ENCODE data around the gene CDR2L. TPM values are rescaled to one million over a fixed set of nuclear protein-coding genes. Genes with fewer than 3 reads are reported as not detected.

Gene CDR2L
- total and polyA plus RNA-seq, 2 experiments from 2014 or later: 8.0 to 16.4 TPM

GRCh38 chr17:74954115-74954514, 33.3 kb upstream of the CDR2L start:
- Histone ChIP-seq H3K4me3 (no peak overlapping the region), H3K4me1 (ENCODE audit: low read depth) (no peaks in the 10 kb centered on the region), H3K27me3 (peaks cover 44% of the 10 kb centered on the region), H3K9me3 (ENCODE audit: low read depth) (no peaks in the 10 kb centered on the region), H3K36me3 (no peaks in the 10 kb centered on the region), H3K27ac (no peak overlapping the region)
- no peak for DNase-seq (ENCODE audit: low read depth in 1 of 2, low spot score in 1 of 2)
- no peak for TF ChIP-seq CTCF (IDR thresholded peaks at IDR 0.05; ENCODE audit: low read depth, low read length)

GRCh38 chr17:74954665-74955421, 32.6 kb upstream of the CDR2L start:
- no peaks in the 10 kb centered on the region for H3K9me3 ChIP-seq (ENCODE audit: low read depth)
- no peaks in the 10 kb centered on the region for H3K4me1 ChIP-seq (ENCODE audit: low read depth)
- H3K4me3 ChIP-seq: no peak overlapping the region
- DNase-seq (ENCODE audit: low read depth in 1 of 2, low spot score in 1 of 2): no peak
- no peaks in the 10 kb centered on the region for H3K36me3 ChIP-seq
- no peak for TF ChIP-seq CTCF (IDR thresholded peaks at IDR 0.05; ENCODE audit: low read depth, low read length)
- H3K27me3 ChIP-seq: peaks cover 43% of the 10 kb centered on the region
- no peak overlapping the region for H3K27ac ChIP-seq

GRCh38 chr17:74956093-74956492, 31.3 kb upstream of the CDR2L start:
- H3K36me3 ChIP-seq: no peaks in the 10 kb centered on the region
- H3K27me3 ChIP-seq: peaks cover 32% of the 10 kb centered on the region
- no peak overlapping the region for H3K4me3 ChIP-seq
- no peak for DNase-seq (ENCODE audit: low read depth in 1 of 2, low spot score in 1 of 2)
- H3K9me3 ChIP-seq (ENCODE audit: low read depth): no peaks in the 10 kb centered on the region
- no peaks in the 10 kb centered on the region for H3K4me1 ChIP-seq (ENCODE audit: low read depth)
- TF ChIP-seq CTCF (IDR thresholded peaks at IDR 0.05; ENCODE audit: low read depth, low read length): no peak
- H3K27ac ChIP-seq: no peak overlapping the region

GRCh38 chr17:74957935-74958740, 29.3 kb upstream of the CDR2L start:
- Histone ChIP-seq H3K36me3 (no peaks in the 10 kb centered on the region), H3K4me3 (no peak overlapping the region), H3K27ac (no peak overlapping the region), H3K9me3 (ENCODE audit: low read depth) (no peaks in the 10 kb centered on the region), H3K4me1 (ENCODE audit: low read depth) (no peaks in the 10 kb centered on the region), H3K27me3 (peaks cover 17% of the 10 kb centered on the region)
- TF ChIP-seq CTCF (IDR thresholded peaks at IDR 0.05; ENCODE audit: low read depth, low read length): peak; percentile 95
- DNase-seq (ENCODE audit: low read depth in 1 of 2, low spot score in 1 of 2): peak; percentile 67 to 78

GRCh38 chr17:74959826-74960515, 27.5 kb upstream of the CDR2L start:
- Histone ChIP-seq H3K9me3 (ENCODE audit: low read depth) (no peaks in the 10 kb centered on the region), H3K4me3 (no peak overlapping the region), H3K27ac (no peak overlapping the region), H3K4me1 (ENCODE audit: low read depth) (no peaks in the 10 kb centered on the region), H3K36me3 (no peaks in the 10 kb centered on the region), H3K27me3 (peaks cover 17% of the 10 kb centered on the region)
- DNase-seq (ENCODE audit: low read depth in 1 of 2, low spot score in 1 of 2): peak in 1 of 2 donors; percentile 16
- TF ChIP-seq CTCF (IDR thresholded peaks at IDR 0.05; ENCODE audit: low read depth, low read length): no peak

Data from cardiac muscle cell (in vitro differentiated cells and primary cell).